HCT116 (cell line): Measurements from ENCODE around the gene TUBA4B. TPM values are rescaled to one million over a fixed set of nuclear protein-coding genes. Genes with fewer than 3 reads are reported as not detected.

Source experiments
- ATAC-seq: fragments of 200-7000 bp; cut with Tn5 transposase; 2 replicates; pipeline ENCODE4 v1.9.1; 2020; ENCODE audit warnings: mild to moderate bottlenecking, moderate library complexity
- BruUV-seq: library from RNA; stranded (reverse); fragments of 400-500 nt; replicated peaks from 2 replicates; lab custom pipeline; 2021; lab: Mats Ljungman, UMichigan
- CTCF ChIA-PET: fragments of 300-600 bp; sonication (Branson Sonifier 250); formaldehyde crosslinking; loops from one replicate; lab custom pipeline; 2021; ENCODE audit warnings: antibody characterized with exemption; lab: Charles Lee
- POLR2A ChIA-PET: fragments of 300-600, 350-600 bp; sonication (Branson Sonifier 250); formaldehyde crosslinking; loops from one replicate; lab custom pipeline; 2021; ENCODE audit warnings: antibody characterized with exemption; lab: Charles Lee
- RAD21 ChIA-PET, 2 experiments: fragments of 300-600 bp; sonication (Branson Sonifier 250); formaldehyde crosslinking; loops; one replicate each; lab custom pipeline; 2023; ENCODE audit warnings: low total read pairs in 2 of 2; ENCODE audit not compliant: uncharacterized antibody in 2 of 2, unreplicated experiment in 2 of 2, low non-redundant PET in 1 of 2; lab: Charles Lee
- DNase-seq: peaks from one replicate; pipeline ENCODE4 v3.0.0-alpha.2; 2010; ENCODE audit warnings: low read depth, low spot score
- H2AFZ ChIP-seq: fragments of 200-600 bp; shearing (Covaris generic), sonication (generic); 2 replicates; pipeline ENCODE4 v1.6.1; 2017; ENCODE audit warnings: low read depth, mixed run types, mixed read lengths, antibody characterized with exemption, low read length; ENCODE audit not compliant: poor library complexity, severe bottlenecking
- H3K27ac ChIP-seq: 2 replicates; pipeline ENCODE4 v1.5.1; 2012; ENCODE audit warnings: low read depth, low read length
- H3K27me3 ChIP-seq: fragments of 200-600 bp; sonication (generic); 2 replicates; pipeline ENCODE4 v1.6.1; 2016; ENCODE audit warnings: mixed run types, low read length, mixed read lengths; ENCODE audit not compliant: insufficient read depth
- H3K36me3 ChIP-seq, 2 experiments: fragments of 200-500 bp in 1 of 2; fragments of 200-600 bp in 1 of 2; sonication (Bioruptor generic) in 1 of 2; sonication (generic) in 1 of 2; 2 replicates each; pipeline versions ENCODE4 v1.5.1 to v1.6.1; 2014 to 2016; ENCODE audit warnings: low read length in 2 of 2, inconsistent platforms in 1 of 2, mixed read lengths in 1 of 2, mixed run types in 1 of 2; ENCODE audit not compliant: insufficient read depth in 2 of 2, control insufficient read depth in 1 of 2
- H3K4me1 ChIP-seq, 2 experiments: fragments of 200-600 bp in 1 of 2; sonication (generic) in 1 of 2; 2 replicates each; pipeline versions ENCODE4 v1.5.1 to v1.6.1; 2012 to 2017; ENCODE audit warnings: low read length in 2 of 2, inconsistent platforms in 1 of 2, mild to moderate bottlenecking in 1 of 2, mixed read lengths in 1 of 2, mixed run types in 1 of 2, moderate library complexity in 1 of 2; ENCODE audit not compliant: insufficient read depth in 2 of 2, control insufficient read depth in 1 of 2
- H3K4me2 ChIP-seq: fragments of 200-600 bp; sonication (generic); 2 replicates; pipeline ENCODE4 v1.6.1; 2017; ENCODE audit warnings: mixed run types, low read length, mixed read lengths
- H3K4me3 ChIP-seq, 2 experiments: fragments of 200-600 bp in 1 of 2; sonication (generic) in 1 of 2; replicated peaks in 1 of 2; 2 replicates each; pipeline ENCODE4 v1.5.1; 2011 to 2016; ENCODE audit warnings: low read length in 2 of 2, control low read depth in 1 of 2, low read depth in 1 of 2, mild to moderate bottlenecking in 1 of 2, mixed read lengths in 1 of 2, mixed run types in 1 of 2
- H3K79me2 ChIP-seq: fragments of 200-600 bp; sonication (generic); 2 replicates; pipeline ENCODE4 v1.6.1; 2017; ENCODE audit warnings: mild to moderate bottlenecking, mixed run types, low read length, moderate library complexity, mixed read lengths; ENCODE audit not compliant: insufficient read depth
- H3K9ac ChIP-seq: fragments of 200-600 bp; sonication (generic); 2 replicates; pipeline ENCODE4 v1.6.1; 2016; ENCODE audit warnings: low read length, mixed read lengths
- H3K9me2 ChIP-seq: fragments of 200-600 bp; sonication (generic), shearing (Covaris generic); 2 replicates; pipeline ENCODE4 v1.6.1; 2017; ENCODE audit warnings: mixed run types, mild to moderate bottlenecking, moderate library complexity; ENCODE audit not compliant: insufficient read depth
- H3K9me3 ChIP-seq, 2 experiments: fragments of 200-500 bp in 1 of 2; fragments of 200-600 bp in 1 of 2; sonication (Bioruptor generic) in 1 of 2; sonication (generic) in 1 of 2; 2 replicates each; pipeline ENCODE4 v1.6.1; 2014 to 2017; ENCODE audit warnings: low read length in 2 of 2, mixed read lengths in 2 of 2, inconsistent platforms in 1 of 2, low read depth in 1 of 2, mild to moderate bottlenecking in 1 of 2, mixed run types in 1 of 2, moderate library complexity in 1 of 2; ENCODE audit not compliant: control insufficient read depth in 1 of 2, insufficient read depth in 1 of 2
- H4K20me1 ChIP-seq: fragments of 200-600 bp; sonication (generic), shearing (Covaris generic); 2 replicates; pipeline ENCODE4 v1.6.1; 2017; ENCODE audit warnings: mixed run types, mild to moderate bottlenecking, moderate library complexity; ENCODE audit not compliant: insufficient read depth
- CBX3 ChIP-seq: IDR thresholded peaks from 2 replicates; pipeline ENCODE4 v1.6.1; 2012; ENCODE audit warnings: low read depth
- CEBPB ChIP-seq: IDR thresholded peaks from 2 replicates; pipeline ENCODE4 v1.6.1; 2012; ENCODE audit warnings: low read depth
- CTCF ChIP-seq, 3 experiments: fragments of 200-600 bp in 1 of 3; sonication (generic) in 1 of 3; IDR thresholded peaks in 2 of 3; conservative IDR thresholded peaks in 1 of 3; 2 replicates each; pipeline ENCODE4 v1.5.1; 2012 to 2017; ENCODE audit warnings: low read depth in 2 of 3, low read length in 2 of 3, antibody characterized with exemption in 1 of 3, borderline replicate concordance in 1 of 3, control low read depth in 1 of 3, mild to moderate bottlenecking in 1 of 3, mixed read lengths in 1 of 3, mixed run types in 1 of 3, moderate library complexity in 1 of 3; ENCODE audit not compliant: insufficient read depth in 1 of 3
- EGR1 ChIP-seq: IDR thresholded peaks from 2 replicates; pipeline ENCODE4 v1.6.1; 2012; ENCODE audit warnings: low read depth
- ELF1 ChIP-seq: IDR thresholded peaks from 2 replicates; pipeline ENCODE4 v1.6.1; 2012; ENCODE audit warnings: low read depth, borderline replicate concordance
- EZH2 ChIP-seq: fragments of 200-600 bp; sonication (generic); IDR thresholded peaks from 2 replicates; pipeline ENCODE4 v1.6.1; 2017; ENCODE audit warnings: antibody characterized with exemption, mixed run types
- FOSL1 ChIP-seq: IDR thresholded peaks from 2 replicates; pipeline ENCODE4 v1.6.1; 2012; ENCODE audit warnings: low read depth
- JUND ChIP-seq: IDR thresholded peaks from 2 replicates; pipeline ENCODE4 v1.6.1; 2012
- MAX ChIP-seq: IDR thresholded peaks from 2 replicates; pipeline ENCODE4 v1.6.1; 2012
- POLR2A ChIP-seq: IDR thresholded peaks from 2 replicates; pipeline ENCODE4 v1.7.0; 2011; ENCODE audit warnings: borderline replicate concordance; ENCODE audit not compliant: insufficient read depth, insufficient read length; ENCODE audit errors: extremely low read depth
- POLR2AphosphoS5 ChIP-seq: IDR thresholded peaks from 2 replicates; pipeline ENCODE4 v1.6.1; 2011; ENCODE audit warnings: mild to moderate bottlenecking, low read depth, low read length, moderate library complexity
- RAD21 ChIP-seq: IDR thresholded peaks from 2 replicates; pipeline ENCODE4 v1.6.1; 2012; ENCODE audit warnings: low read depth, mild to moderate bottlenecking
- SP1 ChIP-seq: IDR thresholded peaks from 2 replicates; pipeline ENCODE4 v1.6.1; 2012; ENCODE audit warnings: low read depth
- TCF7L2 ChIP-seq: IDR thresholded peaks from 2 replicates; pipeline ENCODE4 v1.7.0; 2011; ENCODE audit warnings: borderline replicate concordance, inconsistent platforms; ENCODE audit not compliant: insufficient read depth, insufficient read length; ENCODE audit errors: extremely low read depth
- YY1 ChIP-seq: IDR thresholded peaks from 2 replicates; pipeline ENCODE4 v1.6.1; 2011; ENCODE audit warnings: low read length, low read depth, moderate library complexity, mild to moderate bottlenecking; ENCODE audit not compliant: insufficient replicate concordance; ENCODE audit errors: extremely low read depth
- ZNF274 ChIP-seq: fragments of 200-500 bp; sonication (Bioruptor generic); IDR thresholded peaks from 2 replicates; pipeline ENCODE4 v1.6.1; 2014; ENCODE audit warnings: mild to moderate bottlenecking, low read depth, low read length, inconsistent platforms
- intact Hi-C: fragments of 100-400 bp; cut with micrococcal nuclease; formaldehyde crosslinking; loops from 2 replicates; pipeline ENCODE4 v1.10.0; 2022
- total RNA-seq: library from RNA; stranded (reverse); gene quantifications from one replicate; pipeline ENCODE4 v1.2.1, GENCODE V29; 2021; ENCODE audit not compliant: unreplicated experiment
- TF ChIP-seq, protein P1 (sequence below): IDR thresholded peaks from 2 replicates; pipeline ENCODE4 v1.6.1; 2012
- TF ChIP-seq, protein P2 (sequence below): IDR thresholded peaks from 2 replicates; pipeline ENCODE4 v1.6.1; 2011; ENCODE audit warnings: mild to moderate bottlenecking, low read length, moderate library complexity; ENCODE audit not compliant: insufficient replicate concordance; ENCODE audit errors: extremely low read depth

The TUBA4B gene
- total RNA-seq, 1 experiment from 2014 or later = not detected

DNA sequence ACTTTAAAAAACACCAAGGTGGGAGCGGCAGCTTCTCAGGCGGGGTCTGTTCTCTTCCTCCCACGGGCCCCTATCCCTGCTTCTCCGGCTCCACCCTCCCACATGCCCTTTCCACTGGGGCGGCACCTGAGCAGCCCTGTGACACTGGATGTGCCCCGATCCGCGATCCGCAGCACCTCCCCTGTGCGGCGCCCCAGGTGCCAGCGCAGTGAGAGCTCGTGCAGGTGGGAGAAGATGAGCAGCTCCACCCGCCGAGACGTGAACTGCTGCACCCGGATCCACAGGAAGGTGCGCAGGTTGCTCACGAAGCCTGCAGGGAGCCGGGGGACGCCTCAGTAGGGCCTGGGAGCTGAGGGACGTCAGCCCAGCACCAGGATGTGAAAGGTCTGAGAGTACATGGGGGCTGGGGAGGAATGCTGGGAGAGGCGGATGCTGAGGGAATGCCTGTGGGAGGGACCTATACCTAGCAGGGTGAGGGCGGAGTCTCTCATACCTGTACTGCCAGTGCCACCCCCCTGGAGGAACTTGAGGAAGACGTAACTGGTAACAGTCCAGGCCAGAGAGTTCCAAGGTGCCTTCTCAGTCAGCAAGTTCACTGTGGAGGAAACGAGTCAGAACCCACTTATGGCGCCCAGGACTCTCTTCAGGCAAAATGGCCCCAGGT lies 37.0 kb upstream of the TUBA4B start:
- Histone ChIP-seq H3K27ac (no peak overlapping the region), H3K9me2 (no peaks in the 10 kb centered on the region), H3K79me2 (no peaks in the 10 kb centered on the region), H2AFZ (no peak overlapping the region), H3K9ac (no peak overlapping the region), H3K27me3 (no peaks in the 10 kb centered on the region), H3K36me3 (peaks cover 0 to 15% of the 10 kb centered on the region in 2 experiments; a peak in 1 of 4 replicates), H3K9me3 (no peaks in the 10 kb centered on the region), H3K4me2 (no peak overlapping the region), H3K4me1 (peaks cover 9 to 37% of the 10 kb centered on the region in 2 experiments; a peak in 3 of 4 replicates)
- no TSS peak for BruUV-seq
- DNase-seq (no peak), ATAC-seq (no peak)
- RAD21 ChIA-PET = interaction anchor here in 1 of 2 experiments (0.6 kb wide), 1 partner anchor 9 kb away, joined by 9 read pairs; the partner anchor contains the start of gene ZFAND2B
- TF ChIP-seq EZH2 = no peak
- TF ChIP-seq POLR2AphosphoS5 = no peak
- TF ChIP-seq YY1 = no peak
- TF ChIP-seq ZNF274 = no peak
- TF ChIP-seq, protein P1, sequence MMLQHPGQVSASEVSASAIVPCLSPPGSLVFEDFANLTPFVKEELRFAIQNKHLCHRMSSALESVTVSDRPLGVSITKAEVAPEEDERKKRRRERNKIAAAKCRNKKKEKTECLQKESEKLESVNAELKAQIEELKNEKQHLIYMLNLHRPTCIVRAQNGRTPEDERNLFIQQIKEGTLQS = no peak
- TF ChIP-seq EGR1 = no peak
- TF ChIP-seq MAX = no peak
- no peak for TF ChIP-seq RAD21
- TF ChIP-seq POLR2A = no peak
- no peak for TF ChIP-seq JUND
- no peak for TF ChIP-seq CEBPB
- TF ChIP-seq CBX3 = no peak
- TF ChIP-seq, protein P2, sequence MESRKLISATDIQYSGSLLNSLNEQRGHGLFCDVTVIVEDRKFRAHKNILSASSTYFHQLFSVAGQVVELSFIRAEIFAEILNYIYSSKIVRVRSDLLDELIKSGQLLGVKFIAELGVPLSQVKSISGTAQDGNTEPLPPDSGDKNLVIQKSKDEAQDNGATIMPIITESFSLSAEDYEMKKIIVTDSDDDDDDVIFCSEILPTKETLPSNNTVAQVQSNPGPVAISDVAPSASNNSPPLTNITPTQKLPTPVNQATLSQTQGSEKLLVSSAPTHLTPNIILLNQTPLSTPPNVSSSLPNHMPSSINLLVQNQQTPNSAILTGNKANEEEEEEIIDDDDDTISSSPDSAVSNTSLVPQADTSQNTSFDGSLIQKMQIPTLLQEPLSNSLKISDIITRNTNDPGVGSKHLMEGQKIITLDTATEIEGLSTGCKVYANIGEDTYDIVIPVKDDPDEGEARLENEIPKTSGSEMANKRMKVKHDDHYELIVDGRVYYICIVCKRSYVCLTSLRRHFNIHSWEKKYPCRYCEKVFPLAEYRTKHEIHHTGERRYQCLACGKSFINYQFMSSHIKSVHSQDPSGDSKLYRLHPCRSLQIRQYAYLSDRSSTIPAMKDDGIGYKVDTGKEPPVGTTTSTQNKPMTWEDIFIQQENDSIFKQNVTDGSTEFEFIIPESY = no peak
- TF ChIP-seq SP1 = no peak
- TF ChIP-seq CTCF (IDR thresholded peaks at IDR 0.05 in 2 of 3, conservative IDR thresholded peaks at IDR 0.05 in 1 of 3; ENCODE audit: borderline replicate concordance in 1 of 3, insufficient read depth in 1 of 3, low read depth in 2 of 3, low read length in 2 of 3) = no peak
- TF ChIP-seq FOSL1 = no peak
- no peak for TF ChIP-seq ELF1
- TF ChIP-seq TCF7L2 = no peak
- TF ChIP-seq, all 23 proteins: peak for 0
- CTCF ChIA-PET = interaction anchor here (0.6 kb wide), 1 partner anchor 37 kb away, joined by 5 read pairs; no protein-coding TSS in a partner anchor
- intact Hi-C loops = no loop called here
- Histone ChIP-seq H3K4me3 (no peak overlapping the region), H4K20me1 (no peaks in the 10 kb centered on the region)
- POLR2A ChIA-PET = interaction anchor here (2.3 kb wide), 1 partner anchor 9 kb away, joined by 18 read pairs; the partner anchor contains the start of gene ZFAND2B
